ENCODE measurements around the gene PARS2.

- TF ChIP-seq CTCF (IDR thresholded peaks at IDR 0.05) = no peak
- no peak for TF ChIP-seq POLR2A (IDR thresholded peaks at IDR 0.05)
- no peak for TF ChIP-seq POLR2AphosphoS5 (IDR thresholded peaks at IDR 0.05)
Observed at GRCh38 chr1:54710841-54711240, 53.5 kb downstream of the PARS2 start.
